Measurements from ENCODE around the gene RALB.
A peak's percentile ranks its signal among the peaks of the same experiment; 100 is the strongest.

RALB gene, protein sequence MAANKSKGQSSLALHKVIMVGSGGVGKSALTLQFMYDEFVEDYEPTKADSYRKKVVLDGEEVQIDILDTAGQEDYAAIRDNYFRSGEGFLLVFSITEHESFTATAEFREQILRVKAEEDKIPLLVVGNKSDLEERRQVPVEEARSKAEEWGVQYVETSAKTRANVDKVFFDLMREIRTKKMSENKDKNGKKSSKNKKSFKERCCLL

DNA sequence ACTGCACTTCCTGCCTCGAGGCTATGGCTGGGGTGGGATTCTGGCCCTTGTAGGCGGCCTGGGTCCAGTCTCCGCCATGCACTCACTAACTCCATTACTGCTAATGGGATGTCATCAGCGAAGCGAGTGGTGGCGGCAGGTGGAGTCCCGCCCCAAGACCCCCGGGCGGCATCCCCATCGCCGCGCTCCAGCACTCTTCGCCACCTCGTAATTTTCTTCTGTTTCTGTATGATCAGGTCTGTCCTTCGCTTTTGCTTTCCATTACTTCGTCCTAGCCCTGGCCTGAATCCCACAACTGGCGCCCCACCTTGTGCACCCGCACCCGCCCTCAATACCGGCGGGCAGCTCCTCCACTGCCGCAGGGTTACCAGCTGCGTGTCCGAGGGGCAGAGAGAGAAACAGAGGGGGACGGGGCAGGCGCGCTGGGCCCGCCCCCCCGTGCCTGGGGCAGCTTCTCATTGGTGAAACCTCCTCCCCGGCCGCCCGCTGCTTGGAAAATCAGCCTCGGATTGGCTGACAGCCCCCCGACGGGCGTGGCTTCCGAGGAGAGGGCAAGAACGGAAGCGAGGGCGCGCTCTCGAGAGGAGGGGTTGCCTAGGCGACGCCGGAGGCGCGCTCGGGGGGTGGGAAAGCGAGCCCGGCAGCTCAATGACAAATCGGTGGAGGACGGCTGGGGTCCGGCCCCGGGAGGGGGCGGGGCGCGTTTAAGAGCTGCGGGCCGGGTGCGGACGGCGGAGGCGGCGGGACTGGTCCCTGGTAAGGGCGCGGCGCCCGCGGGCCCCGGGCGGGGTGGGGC is at the start of gene RALB:
TSS of gene RALB (plus strand) at position 628 of the 796 bp plus-strand sequence. CDS start 25,813 bp downstream, outside the sequence.
- FAIRE-seq (peak; percentile 94), DNase-seq (ENCODE audit: extremely low spot score, insufficient read length, low read depth) (peak; percentile 97)

DNA sequence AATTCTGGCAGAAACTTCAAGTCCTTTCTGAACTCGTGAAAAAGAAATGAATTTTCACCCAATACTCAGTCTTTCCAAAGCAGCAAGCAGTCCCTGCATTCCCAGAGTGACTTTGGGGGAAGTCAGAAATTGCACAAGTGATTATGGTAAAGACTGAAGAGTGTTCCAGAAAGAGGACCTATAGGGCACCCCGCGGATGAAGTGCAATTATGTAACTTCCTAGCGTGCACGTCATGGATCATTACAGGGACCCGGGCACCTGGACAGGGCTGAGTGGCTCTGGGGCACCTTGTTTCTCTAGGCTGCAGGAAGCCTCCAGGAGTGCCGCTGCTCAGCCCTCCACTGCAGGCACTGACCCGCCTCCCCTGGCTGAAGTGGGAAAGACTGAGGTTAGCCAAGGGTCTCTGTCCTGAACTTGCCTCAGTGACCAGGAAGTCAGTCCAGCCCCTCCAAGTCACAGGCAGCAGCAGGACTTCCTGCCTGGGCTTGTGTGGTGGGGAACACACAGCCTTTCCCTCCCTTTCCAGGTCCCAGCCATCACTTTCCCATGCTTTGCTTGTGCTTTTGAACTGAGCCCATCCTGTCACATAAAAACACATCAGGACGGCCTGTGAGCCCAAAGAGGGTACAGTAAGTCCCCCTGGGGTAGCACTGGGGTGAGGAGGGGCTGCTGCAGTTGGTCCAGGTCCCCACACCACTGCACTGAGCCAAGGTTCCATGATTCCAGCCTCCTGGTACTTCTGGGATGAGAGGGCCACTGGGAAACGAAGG is 49.2 kb upstream of the RALB start:
- no peak for DNase-seq (ENCODE audit: extremely low spot score, insufficient read length, low read depth)
- FAIRE-seq, result no peak

DNA sequence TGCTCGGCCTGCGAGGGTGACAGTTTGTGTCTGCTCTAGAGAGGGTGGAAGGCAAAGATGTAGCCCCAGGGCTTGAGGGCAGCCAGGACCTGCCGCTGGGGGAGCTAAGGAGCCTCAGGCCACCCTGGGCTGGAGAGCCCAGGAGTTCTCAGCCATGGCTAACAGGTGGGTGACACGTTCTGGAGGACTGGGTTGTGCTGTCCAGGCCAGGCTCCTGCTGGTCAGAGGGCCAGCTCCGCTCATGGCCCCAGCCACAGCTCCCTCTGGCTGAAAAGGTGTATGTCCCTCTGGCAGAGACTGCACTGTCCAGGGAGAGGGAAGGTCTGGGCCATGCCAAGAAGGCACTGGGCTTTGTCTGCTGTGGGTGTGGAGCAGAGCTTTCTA is 48.6 kb upstream of the RALB start:
- FAIRE-seq (no peak), DNase-seq (ENCODE audit: extremely low spot score, insufficient read length, low read depth) (no peak)

DNA sequence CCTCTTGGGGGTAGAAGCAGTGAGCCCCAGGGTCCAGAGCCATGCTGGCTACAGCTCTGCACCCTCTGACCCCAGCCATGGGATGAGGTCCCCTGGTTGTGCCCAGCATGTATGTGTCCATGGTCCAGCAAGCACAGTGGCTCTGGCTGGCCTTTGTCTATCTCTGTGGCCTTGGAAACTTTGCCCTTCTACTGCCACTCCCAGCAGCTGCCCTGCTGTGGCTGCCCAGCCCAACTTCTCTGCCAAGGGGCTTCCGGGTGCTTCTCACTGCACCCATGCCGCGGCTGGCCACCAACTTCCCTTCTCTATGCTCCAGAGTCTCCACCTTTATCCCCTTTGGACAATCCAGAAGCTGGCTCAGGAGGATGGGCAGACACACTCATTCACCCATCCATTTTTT is 48.2 kb upstream of the RALB start:
- DNase-seq (ENCODE audit: extremely low spot score, insufficient read length, low read depth), result no peak
- FAIRE-seq, result no peak

DNA sequence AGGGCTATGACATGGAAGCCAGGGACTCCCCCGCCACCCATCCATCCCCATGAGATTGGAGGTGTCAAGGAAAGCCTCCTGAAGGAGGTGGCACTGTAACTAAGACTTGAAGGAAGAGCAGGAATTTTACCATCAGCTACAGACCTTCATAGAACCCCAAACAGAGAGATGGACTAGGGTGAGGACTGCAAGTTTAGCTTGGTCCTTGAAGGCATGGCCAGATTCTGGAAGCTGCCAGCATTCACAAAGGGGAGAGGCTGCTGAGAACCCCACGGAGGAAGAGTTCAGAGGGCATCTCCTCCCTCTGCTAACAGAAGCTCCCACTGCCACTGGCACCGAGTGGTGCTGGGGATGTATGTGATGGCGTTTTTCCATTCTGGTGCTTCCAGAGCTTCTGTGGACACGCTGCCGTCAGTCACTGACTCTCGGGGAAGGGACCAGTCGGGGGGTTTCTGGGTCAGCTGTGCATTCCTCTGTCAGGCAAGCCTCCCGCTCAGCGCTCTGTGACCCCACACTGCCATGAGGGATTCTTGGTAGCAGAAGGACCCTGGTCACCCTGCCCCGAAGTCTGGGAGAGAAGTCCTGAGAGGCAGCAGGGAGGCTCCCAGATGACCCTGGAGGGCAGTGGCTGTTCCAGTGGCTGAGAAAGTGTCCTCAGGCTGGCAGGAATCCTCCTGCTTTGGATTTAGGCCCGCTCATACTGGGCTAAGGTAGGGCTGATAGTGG is 47.5 kb upstream of the RALB start:
- DNase-seq (ENCODE audit: extremely low spot score, insufficient read length, low read depth) (no peak), FAIRE-seq (no peak)

DNA sequence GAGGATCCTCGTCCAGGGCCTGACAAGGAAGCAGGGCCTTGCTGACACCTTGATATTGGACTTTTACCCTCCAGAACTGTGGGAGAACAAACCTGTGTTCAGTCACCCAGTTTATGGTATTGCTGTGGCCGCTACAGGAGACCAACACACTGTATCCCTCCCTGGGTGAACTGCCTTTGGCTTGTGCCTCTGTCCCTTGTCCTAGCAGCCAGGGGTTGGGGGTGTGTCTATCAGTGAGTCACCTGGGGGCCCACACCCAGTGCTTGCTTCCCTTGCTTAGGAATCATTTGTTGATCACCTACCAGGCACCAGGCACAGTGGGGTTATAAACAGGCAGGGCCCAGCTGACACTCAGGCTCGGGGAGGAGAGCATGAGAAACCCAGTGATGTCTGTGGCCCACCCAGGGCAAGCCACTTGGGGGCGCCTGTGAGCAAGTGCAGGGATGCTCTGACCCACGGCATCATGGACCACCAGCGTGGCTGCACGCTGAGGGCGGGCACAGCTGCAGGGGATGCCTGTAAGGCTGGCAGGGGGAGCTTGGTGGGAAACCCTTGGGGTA is 46.5 kb upstream of the RALB start:
- DNase-seq (ENCODE audit: extremely low spot score, insufficient read length, low read depth) (no peak), FAIRE-seq (no peak)

DNA sequence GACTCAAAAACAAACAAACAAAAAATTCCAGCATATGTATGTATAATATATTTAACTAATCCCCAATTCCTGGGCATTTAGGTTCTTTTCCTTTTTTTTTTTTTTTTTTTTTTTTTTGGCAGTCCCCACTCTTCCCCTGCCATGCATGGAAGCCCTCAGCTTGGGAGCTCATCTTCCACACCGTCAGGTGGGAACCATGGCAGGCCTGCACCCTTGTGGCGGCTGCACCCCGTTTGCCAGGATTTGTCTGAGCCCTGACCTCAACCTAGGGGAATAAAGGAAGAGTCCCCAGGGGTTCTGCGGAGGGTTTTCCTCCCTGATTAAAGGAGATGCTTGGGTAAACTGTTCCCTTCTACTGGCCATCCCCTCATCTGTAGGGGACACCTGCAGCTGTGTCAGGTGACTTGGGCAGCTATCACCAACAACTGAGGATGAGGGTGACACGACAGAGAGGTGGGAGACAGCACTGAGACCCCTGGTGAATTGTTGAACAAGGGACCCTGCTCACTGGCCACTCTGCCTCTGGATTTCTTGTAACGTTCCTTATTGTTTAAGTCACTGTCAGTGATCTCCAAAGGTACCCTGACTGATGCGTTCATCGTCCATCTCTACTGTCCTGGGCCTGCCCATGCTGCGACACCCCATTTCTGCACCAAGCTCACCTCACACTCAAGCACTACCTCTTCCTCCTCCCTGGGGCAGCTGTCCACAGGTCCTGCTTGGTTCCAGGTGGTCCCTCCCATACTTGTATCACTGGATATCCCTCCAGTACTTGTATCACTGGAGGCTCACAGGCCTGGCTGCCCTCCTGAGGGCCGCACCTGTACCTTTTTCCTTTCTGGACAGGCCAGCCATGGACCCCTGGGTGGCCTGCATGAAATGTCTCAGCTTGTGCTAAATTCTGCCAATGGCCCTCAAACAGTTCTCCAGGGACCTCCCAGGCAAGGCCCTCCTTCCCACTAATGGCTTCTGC is 44.0 kb upstream of the RALB start:
- DNase-seq (ENCODE audit: extremely low spot score, insufficient read length, low read depth), result no peak
- FAIRE-seq, result no peak

DNA sequence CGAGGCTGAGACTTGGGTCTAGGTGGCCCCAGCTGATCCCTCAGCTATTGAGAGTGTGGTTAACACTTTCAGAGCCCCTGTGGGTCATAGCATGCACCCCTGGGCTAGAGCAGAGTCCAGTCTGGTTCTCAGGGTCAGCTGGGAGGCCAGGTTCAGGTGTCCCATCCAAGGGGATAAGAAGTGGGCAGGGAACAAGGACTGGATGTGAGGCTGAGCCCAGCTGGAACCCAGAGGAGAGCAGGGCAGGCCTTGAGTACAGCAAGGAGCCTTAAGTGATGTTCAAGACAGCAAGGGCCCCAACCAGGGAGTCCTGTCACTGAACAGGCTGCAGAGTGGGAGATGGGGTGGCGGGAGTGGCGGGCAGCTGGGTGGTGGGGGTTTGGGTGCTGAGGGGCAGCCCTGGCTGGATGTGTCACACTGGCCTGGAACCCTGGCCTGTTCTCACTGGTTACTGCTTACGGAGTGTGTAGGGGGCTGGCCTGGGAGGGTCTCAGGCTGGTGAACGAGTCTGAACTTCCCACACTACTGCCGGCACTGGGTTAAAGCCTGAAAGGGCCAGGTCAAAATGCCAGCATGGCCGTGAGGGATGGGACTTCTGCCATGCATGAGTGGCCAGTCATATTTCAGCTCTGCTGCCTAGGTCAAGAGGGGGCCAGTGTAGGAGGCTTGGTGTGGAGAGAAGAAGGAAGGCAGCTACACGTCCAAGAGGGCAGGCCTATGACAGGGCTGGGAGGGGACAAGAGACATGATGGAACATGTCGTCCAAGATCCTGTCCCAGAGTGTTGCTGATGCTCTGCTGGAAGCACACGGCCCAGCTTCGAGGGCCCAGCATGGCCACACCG is 43.0 kb upstream of the RALB start:
- DNase-seq (ENCODE audit: extremely low spot score, insufficient read length, low read depth) (no peak), FAIRE-seq (no peak)

DNA sequence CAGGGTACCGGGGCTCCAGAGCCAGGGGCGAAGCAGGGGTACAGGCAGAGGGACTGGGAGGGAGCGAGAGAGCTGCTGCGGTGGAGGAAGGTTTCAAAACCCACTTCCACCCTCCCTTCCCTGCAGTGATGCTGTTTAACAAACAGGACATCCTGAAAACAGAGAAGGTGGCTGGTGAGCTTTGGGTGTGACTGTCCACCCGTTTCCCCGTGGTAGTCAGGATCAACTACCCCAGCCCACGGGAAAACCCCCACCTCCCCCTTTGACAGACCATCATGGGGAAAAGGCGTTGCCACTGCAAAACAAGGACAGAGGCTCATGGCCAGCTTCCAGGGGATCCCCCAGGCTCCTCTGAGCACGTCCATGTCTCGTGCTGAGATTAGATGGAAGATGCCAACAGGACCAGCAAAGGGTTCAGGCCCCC is 42.4 kb upstream of the RALB start:
- peak; percentile 21 for FAIRE-seq
- no peak for DNase-seq (ENCODE audit: extremely low spot score, insufficient read length, low read depth)

DNA sequence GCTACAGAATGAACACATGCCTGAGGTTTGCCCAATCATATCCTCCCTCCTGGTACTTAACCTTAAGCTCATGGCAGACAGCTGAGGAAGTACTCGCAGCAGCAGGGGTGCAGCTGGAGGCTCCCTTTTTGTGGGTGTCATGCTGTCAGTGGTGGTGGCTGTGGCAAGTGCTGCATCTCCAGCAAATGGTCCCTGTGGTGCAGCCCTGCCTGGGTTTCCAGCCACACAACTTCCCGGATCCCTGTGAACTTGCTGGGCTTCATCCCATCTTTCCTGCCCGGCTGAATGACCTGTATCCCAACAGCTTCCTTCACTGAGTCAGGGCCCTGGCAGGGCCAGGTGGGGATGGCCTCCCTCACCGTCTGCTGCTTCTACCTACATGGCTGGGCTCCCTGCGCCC is 34.5 kb upstream of the RALB start:
- DNase-seq (ENCODE audit: extremely low spot score, insufficient read length, low read depth) (no peak), FAIRE-seq (no peak)

DNA sequence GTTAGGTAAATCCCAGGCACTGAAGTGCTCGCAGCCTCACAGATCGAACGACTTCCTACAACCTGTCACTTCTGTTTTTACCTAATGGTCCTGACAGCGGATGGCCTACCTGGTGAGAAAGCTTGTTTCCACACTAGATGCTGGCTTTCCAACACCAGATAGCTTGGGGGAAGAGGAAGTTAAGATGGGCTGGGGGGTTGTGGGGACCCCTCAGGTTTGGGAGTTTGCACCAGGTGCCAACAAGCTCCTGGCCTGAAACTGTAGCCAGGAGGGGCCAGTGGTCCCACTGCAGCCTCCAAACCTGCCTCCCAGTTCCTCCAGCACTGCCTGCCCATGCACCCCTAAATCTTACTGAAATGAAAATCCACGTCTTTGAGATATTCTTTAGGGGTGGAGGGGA is 33.4 kb upstream of the RALB start:
- no peak for DNase-seq (ENCODE audit: extremely low spot score, insufficient read length, low read depth)
- FAIRE-seq, result no peak

DNA sequence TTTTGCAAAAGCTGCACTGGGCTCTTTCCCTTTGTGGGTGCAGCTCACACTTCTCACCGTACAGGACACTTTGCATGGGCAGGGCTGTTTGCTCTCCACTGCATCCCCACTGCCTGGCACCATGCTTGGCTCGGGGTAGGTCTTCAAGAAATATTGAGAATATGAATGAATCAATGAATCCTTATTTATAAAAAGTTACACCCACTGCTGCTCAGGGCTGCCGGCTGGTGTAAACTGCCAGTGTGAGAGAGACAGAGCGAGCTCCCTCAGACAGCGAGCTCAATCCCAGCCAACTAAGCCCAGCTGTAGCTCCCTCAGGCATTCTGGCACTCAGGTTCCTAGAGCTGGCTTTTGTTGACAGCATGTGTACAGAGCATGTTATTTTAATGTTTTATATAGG is 32.9 kb upstream of the RALB start:
- FAIRE-seq (no peak), DNase-seq (ENCODE audit: extremely low spot score, insufficient read length, low read depth) (no peak)

DNA sequence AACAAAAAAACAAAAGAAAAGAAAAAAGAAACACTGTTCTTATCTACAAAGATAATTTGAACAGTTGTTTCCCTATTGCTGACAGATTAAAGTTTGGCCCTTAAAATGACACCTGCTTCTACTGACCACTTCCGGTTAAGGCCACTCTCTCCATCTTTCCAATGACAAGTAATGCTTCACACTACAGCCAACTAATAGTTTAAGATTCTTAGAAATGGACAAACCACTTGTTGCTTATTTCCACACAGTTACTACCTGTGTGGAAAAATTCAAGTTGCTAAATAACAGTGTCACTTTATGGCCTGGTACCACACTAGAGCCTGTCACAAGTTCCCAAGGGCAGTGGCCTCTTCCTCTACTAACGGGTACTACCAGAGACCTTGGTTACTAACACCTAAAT is 31.9 kb upstream of the RALB start:
- FAIRE-seq (no peak), DNase-seq (ENCODE audit: extremely low spot score, insufficient read length, low read depth) (no peak)

DNA sequence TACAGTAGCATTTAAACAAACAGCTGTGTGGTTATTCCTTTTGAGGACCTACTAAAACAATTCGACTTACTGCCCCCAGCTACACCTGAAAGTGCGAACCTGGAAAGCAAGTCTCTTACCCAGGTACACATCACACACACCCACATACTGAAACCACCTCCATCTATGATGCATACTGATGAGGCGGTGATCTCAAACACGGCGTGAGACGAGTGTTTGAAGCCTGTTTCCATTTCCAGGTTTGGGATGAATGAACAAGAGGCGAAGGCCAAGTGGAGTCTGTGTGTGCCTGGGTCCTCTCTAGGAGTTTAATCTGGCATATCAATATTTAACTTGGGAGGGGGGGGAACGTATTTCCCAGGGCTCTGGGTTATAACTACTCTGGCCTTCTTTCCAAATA is 31.0 kb upstream of the RALB start:
- DNase-seq (ENCODE audit: extremely low spot score, insufficient read length, low read depth) (no peak), FAIRE-seq (no peak)

DNA sequence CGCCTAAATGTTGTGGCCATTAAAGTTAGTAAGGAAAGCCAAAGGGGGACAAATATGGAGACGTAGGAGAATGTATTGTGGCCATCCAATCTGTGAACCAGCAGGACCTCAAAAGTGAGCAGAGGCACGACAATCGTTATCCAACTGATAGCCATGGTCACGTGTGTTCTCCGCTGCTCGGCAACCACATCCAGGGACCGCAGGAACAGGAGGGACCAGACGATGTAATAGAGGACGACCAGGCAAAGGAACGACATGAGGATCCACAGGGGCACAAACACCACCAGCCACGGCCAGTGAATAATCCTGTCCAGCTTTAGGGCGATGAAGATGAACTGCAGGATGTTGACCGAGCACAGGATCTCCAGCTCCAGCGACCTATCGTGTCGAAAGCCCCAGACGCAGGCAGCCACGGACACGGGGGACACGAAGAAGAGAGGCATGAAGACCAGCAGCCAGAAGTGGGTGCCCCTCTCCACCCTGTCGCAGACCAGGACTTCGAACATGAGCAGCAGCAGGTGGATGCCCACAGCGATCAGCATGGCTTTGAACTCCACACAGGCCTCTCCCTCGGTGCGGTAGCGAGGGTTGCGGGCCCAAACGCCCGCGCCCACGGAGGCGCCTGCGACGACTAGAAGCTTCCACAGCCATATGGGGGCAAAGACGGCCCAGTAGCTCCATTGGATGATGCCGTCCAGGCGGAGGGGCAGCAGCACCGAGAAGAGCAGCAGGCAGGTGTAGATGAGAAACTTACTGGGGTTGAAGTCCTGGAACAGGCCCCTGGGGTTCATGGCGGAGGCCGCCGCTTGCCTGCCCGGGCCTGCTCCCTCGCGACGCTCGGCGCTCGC is 30.2 kb upstream of the RALB start:
- DNase-seq (ENCODE audit: extremely low spot score, insufficient read length, low read depth), result no peak
- FAIRE-seq, result no peak

DNA sequence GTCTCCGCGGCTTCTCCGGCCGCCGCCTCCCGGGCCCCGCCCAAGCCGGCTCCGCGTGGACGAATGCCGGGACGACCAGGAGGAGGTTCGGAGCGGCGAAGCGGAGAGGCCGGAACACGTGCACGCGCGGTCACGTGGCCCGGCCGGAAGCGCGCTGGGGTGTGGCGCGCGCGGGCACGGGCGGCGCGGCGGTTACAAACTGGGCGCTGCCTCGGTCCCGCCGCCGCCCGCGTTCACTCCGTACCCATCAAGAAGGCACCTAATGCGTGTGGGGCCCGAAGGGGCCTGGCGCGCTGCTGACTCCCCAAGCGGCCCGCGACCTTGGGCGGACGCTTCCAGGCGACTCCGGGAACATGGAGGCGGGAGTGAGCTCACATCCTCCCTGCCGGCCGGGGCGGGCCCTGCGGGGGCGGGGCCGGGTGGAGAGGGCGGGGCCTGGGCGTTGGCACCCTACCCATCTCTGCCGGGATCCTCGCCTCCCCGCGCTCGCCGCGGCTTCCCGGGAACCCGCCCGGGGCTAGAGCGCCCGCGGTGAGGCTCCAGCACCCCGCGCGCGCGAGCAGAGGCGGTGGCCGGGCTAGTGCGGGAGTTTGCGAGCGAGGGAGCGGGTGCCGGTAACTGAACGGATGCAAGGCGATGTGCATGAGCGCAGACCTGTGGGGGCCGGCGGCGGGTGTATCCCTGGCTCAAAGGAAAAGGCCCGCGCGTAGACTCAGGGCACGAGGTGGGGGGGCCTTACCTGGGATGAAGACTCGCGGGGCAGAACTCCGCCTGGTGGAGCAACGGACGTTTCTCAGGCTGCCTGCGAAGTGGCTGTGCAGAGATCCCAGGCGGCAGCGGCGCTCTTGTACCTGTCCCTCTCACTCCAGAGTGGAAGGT is 29.4 kb upstream of the RALB start, which contains the start of gene TMEM185B:
TSS of gene TMEM185B (minus strand) at position 367 of the 879 bp plus-strand sequence. CDS start 424 bp downstream, outside the sequence.
- DNase-seq (ENCODE audit: extremely low spot score, insufficient read length, low read depth) (peak; percentile 84), FAIRE-seq (peak; percentile 80)
